HS-5 (cell line): ENCODE data around the gene TMPRSS12.
"Not testable (repeated sequence)": the region's sequence is repeated elsewhere in the genome, so short reads cannot be mapped to it uniquely, and the experiment has no call there.

Source experiments
- DNase-seq: peaks from one replicate; pipeline ENCODE4 v3.0.0-alpha.2; 2012; ENCODE audit warnings: low read depth

The TMPRSS12 gene

DNA sequence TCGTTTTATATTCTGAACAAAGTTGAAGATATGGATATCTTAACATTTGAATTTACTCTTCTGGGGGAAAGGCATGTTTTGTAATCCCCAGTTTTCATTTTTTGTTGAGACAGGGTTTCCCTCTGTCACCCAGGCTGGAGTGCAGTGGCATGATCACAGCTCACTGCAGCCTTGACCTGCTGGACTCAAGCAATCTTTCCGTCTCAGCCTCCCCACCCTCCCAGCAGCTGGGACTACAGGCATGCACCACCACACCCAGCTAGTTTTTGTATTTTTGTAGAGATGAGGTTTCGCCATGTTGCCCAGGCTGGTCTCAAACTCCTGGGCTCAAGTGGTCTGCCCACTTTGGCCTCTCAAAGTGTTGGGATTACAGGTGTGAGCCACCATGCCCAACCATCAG lies 84.2 kb downstream of the TMPRSS12 start:
- not testable (repeated sequence) for DNase-seq

DNA sequence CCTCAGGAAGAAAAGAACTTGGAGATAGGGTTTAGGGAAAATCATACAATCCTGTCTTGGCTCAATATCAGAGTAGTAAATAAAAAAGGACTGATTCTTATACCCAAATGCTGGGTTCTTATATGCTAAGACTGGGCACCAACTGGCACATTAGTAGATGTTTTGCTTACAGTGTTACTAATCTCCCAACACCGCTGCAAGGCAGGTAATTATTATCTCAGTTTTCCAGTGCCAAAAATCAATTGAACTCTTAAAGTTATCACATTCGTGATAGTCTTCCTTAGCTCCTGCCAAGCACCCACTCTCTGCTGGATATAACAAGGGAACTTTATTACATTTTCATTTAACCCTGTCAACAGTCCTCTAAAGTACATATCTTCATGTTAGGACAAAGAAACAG lies 84.6 kb downstream of the TMPRSS12 start:
- no peak for DNase-seq

DNA sequence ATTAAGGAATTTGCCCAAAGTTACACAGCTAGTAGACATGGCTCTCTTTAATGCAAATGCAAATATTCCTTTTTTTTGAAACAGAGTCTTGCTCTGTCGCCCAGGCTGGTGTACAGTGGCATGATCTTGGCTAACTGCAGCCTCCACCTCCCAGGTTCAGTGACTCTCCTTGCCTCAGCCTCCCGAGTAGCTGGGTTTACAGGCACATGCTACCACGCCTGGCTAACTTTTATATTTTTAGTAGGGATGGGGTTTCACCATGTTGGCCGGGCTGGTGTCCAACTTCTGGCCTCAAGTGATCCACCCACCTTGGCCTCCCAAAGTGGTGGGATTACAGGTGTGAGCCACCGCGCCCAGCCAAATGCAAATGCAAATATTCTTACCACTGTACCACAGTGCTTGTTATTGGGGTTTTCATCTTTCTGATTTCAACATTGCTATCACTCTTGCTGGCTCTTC lies 85.1 kb downstream of the TMPRSS12 start:
- DNase-seq, result no peak

DNA sequence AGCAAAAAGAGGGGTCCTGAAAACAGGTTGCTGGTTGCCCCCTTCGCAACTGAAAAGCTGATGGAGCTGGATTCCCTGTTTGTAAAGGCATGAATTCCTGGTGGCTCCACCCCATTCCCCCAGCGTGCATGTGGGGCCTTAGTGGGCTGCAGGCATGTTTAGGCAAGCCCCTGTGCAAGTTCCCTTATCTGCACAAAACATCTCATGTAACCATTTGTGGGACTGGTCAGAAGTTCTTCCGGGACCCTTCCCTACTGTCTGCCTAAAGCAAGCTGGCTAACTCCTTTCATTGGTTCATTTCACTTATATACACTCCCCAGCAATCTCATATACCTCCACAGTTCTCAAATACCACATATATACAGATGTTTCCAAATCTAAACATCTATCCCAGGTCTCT lies 85.7 kb downstream of the TMPRSS12 start:
- no peak for DNase-seq

DNA sequence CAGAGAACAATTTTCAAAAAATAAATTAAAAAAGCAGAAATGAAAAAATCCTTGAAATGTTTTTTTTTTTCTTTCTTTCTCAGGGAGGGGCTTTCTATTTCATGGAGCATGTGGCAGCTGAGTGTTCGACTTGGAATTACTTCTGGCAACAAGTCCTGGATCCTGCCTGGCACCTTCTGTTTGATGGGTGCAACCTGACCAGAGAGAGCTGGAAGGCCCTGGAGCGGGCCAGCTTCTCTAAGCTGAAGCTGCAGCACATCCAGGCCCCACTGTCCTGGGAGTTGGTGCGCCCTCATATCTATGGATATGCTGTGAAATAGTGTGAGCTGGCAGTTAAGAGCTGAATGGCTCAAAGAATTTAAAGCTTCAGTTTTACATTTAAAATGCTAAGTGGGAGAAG lies 87.1 kb downstream of the TMPRSS12 start:
- DNase-seq, result no peak

DNA sequence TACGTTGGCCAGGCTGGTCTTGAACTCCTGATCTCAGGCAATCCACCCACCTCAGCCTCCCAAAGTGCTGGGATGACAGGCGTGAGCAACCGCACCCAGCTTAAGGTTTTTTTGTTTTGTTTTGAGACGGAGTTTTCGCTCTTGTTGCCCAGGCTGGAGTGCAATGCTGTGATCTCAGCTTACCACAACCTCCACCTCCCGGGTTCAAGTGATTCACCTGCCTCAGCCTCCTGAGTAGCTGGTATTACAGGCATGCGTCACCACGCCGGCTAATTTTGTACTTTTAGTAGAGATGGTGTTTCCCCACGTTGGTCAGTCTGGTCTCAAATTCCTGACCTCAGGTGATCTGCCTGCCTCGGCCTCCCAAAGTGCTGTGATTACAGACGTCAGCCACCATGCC lies 87.8 kb downstream of the TMPRSS12 start:
- not testable (repeated sequence) for DNase-seq

DNA sequence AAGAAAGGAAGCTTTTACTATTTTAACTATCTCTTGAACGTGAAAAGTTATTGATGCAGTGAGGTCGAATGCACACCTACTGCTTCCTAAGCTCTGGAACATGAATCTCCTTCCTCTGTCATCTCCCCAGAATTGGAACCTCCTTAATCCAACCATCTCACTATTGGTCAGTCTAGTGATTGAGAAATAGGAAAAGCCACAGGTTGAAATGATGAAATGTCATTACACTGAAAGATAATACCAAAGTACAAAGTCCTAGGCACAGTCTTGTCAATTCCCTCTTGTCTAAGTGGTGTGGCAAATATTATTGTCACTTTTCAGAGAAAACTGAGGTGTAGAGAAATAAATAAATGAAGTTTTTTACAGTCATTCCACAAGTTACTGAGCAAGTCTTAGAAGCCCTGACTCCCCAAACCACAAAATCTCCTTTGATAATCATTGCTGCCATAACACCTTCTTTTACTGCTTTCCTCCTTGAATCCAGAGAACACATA lies 90.1 kb downstream of the TMPRSS12 start:
- DNase-seq, result no peak

DNA sequence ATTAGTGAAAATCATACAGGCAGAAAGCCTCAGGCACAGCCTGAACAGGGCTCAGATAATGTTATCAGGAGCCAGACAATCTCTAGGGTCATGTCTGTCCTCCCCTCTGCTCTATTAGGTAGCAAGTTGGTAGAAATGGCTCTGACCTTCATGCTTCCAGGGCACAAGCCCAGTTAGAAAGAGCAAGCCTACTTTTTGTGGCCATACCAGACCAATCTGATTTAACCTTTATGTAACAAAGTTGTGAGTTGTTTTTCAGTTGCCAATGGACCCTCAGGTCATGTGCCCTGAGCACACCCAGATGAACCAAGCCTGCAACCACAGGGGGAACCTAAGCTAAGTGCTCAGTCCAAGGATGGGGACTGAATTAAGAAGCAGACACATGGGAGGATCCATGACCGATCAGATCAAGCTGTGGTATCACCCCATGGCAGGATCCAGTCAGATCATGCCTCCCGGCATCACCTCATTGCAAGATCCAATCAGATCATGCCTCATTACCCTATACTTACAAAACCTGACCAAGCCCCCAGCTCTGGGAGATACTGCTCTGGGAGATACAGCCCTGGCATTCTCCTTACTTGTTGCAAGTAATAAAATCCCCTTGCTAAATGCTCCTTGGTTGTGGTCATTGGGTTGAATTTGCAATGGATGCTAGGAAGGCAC lies 90.9 kb downstream of the TMPRSS12 start:
- no peak for DNase-seq

DNA sequence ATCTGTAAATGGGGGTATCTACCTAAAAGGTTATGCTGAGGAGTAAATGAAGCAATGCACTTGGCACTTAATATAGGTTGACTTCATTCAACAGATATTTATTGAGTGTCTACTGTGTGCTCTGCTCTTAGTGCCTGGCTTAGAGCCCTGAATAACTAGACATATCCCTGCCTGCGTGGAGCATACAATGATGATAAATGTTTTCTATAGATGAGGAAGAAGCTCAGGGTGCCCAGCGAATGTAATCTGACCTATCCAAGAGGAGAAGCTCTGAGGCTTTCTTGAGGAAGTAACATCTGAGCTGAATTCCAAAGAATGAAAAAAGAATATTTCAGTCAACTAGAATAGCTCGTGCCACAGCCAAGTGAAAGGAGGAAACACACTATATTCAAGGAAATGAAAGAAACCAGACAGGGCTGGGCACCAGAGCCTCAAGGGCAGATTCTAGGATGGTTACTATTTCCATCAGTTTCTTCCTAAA lies 91.7 kb downstream of the TMPRSS12 start:
- DNase-seq, result no peak

DNA sequence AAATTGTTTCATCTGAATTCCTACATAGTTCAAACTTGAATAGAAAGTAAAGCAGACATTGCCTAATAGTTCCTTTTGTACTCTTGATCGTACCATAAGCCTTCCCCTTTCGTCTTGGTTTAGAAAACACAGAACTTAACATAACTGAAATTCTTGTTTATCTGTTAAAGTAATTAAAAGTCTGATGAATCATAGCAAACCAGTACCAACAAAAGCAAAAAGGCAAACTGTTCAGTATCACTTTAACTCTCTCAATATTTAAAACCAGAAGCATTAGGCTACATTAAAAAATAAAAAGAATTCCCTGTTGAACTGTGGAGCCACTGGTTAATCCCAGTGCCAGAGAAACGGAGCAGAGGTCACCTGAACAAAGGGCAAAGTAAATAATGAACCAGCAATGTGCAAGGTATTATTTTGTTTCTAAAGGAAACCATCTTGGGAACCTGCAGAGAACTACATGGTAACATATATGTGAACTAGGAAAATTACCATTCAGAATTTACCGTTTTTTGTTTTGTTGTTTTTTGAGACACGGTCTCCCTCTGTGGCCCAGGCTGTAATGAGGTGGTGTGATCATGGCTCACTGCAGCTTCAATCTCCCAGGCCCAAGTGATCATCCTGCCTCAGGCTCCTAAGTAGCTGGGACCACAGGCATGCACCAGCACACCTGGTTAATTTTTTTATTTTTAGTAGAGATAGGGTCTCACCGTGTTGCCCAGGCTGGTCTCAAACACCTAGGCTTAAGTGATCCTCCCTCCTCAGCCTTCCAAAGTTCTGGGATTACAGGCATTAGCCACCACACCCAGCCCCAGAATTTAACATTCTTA lies 92.5 kb downstream of the TMPRSS12 start:
- DNase-seq, result no peak

DNA sequence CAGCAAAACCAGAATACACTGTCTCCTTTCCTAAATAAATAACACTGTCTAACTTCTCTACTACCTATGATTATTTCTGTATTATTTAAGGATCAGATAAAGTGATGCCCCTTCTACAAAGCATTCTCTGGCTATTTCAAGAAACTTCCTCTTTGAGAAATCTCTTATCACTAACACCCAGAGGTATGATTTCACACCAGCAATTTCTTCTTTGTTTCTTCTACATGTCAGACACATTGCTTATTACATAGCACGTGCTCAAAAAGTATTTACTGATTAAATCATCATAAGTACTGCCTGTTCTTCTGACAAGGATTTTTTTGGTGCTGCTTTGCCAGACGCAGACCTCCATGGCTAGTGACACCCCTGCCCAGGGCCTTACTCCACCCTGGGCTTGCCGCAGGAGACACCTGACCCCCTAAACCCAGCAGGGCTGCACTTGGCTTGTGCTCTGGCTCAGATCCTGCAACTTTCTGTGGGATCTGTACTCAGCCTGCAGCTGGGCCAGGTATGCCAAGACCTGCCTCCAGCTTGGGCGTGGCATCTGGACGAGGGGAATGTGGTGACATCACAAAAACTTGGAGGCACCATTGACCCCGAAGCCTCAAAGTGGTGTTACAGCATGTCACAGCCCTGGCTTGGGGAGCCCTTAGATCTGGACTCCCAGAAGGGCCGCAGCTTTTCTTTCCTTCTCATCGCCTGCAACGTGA lies 94.2 kb downstream of the TMPRSS12 start:
- no peak for DNase-seq
